SK-N-SH treated with all-trans-retinoic acid at 6 μM for 48 hours (cell line): Measurements from ENCODE around the gene IGF1R.

Experiments used
- ARNTL ChIP-seq: fragments of 450-650 bp; formaldehyde crosslinking; IDR thresholded peaks from 2 replicates; pipeline ENCODE4 v1.5.0; 2020; ENCODE audit warnings: low read depth, mild to moderate bottlenecking, moderate library complexity, borderline replicate concordance
- CSRNP3 ChIP-seq: fragments of 250-450 bp; sonication (Bioruptor Pico); IDR thresholded peaks from 2 replicates; pipeline ENCODE4 v1.5.1; 2021; ENCODE audit warnings: mild to moderate bottlenecking, moderate library complexity
- OSR1 ChIP-seq: fragments of 250-450 bp; sonication (Bioruptor Pico); IDR thresholded peaks from 2 replicates; pipeline ENCODE4 v1.8.0; 2022; ENCODE audit warnings: moderate library complexity, mild to moderate bottlenecking, inconsistent platforms
- PATZ1 ChIP-seq: fragments of 250-450 bp; sonication (Bioruptor Pico); IDR thresholded peaks from 2 replicates; pipeline ENCODE4 v1.8.0; 2020; ENCODE audit warnings: mild to moderate bottlenecking, moderate library complexity, borderline replicate concordance
- RARB ChIP-seq: fragments of 250-450 bp; sonication (Bioruptor Pico); IDR thresholded peaks from 2 replicates; pipeline ENCODE4 v1.8.0; 2021; ENCODE audit warnings: mild to moderate bottlenecking, moderate library complexity
- TCF4 ChIP-seq: fragments of 250-450 bp; sonication (Bioruptor Pico); IDR thresholded peaks from 2 replicates; pipeline ENCODE4 v1.8.0; 2021; ENCODE audit warnings: mild to moderate bottlenecking, moderate library complexity, borderline replicate concordance
- TOX ChIP-seq: fragments of 250-450 bp; sonication (Bioruptor Pico); IDR thresholded peaks from 2 replicates; pipeline ENCODE4 v1.8.0; 2021; ENCODE audit warnings: mild to moderate bottlenecking, moderate library complexity, borderline replicate concordance
- ZC3H10 ChIP-seq: fragments of 250-450 bp; sonication (Bioruptor Pico); IDR thresholded peaks from 2 replicates; pipeline ENCODE4 v1.5.1; 2021; ENCODE audit warnings: mild to moderate bottlenecking, moderate library complexity
- ZFP3 ChIP-seq: fragments of 250-450 bp; sonication (Bioruptor Pico); IDR thresholded peaks from 2 replicates; pipeline ENCODE4 v1.5.0; 2020; ENCODE audit warnings: mild to moderate bottlenecking, moderate library complexity
- ZNF565 ChIP-seq: fragments of 450-650 bp; formaldehyde crosslinking; conservative IDR thresholded peaks from 2 replicates; pipeline ENCODE4 v1.5.0; 2020; ENCODE audit warnings: low read depth, mild to moderate bottlenecking, moderate library complexity
- ZNF8 ChIP-seq: fragments of 450-650 bp; formaldehyde crosslinking; IDR thresholded peaks from 2 replicates; pipeline ENCODE4 v1.5.0; 2020; ENCODE audit warnings: mild to moderate bottlenecking, moderate library complexity

DNA sequence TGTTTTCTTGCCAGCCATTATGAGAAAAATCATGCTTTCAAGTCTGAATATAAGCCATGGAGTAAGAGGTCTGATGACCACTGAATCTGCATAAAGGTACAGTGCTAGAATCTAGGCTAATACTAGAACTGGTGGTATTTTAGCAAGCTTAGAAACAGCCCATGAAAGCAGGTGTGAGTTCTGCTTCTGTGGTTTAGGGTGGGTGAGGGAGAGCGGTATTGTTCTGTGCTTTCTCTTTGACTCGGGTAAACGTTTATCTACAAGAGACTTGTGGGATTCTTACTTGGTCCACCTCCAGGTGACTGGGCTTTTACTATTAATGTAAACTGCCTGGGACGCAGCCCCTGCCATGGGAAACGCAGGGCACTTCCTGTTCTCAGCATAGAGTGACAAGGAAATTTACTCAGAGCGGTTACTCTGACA, 304.1 kb downstream of the IGF1R start:
- TF ChIP-seq ZFP3 (no peak), TOX (CRISPR knock-in tag) (no peak), RARB (CRISPR knock-in tag) (no peak), PATZ1 (CRISPR knock-in tag) (no peak), CSRNP3 (CRISPR knock-in tag) (no peak), ARNTL (no peak), TCF4 (no peak), ZNF565 (CRISPR knock-in tag) (no peak), OSR1 (no peak), ZNF8 (no peak), ZC3H10 (no peak)
